PFSK-1 (cell line): ENCODE measurements around the gene KCNH8.

ENCODE experiments used
- FOXP2 ChIP-seq: optimal IDR thresholded peaks from 2 replicates; pipeline ENCODE3; 2011; ENCODE audit warnings: borderline replicate concordance, control low read depth, inconsistent platforms; ENCODE audit not compliant: insufficient read depth; ENCODE audit errors: extremely low read length, extremely low read depth
- POLR2AphosphoS5 ChIP-seq: IDR thresholded peaks from 2 replicates; pipeline ENCODE4 v1.6.1; 2012; ENCODE audit warnings: low read depth, mild to moderate bottlenecking, control low read depth, low read length, moderate library complexity
- REST ChIP-seq, 2 experiments: IDR thresholded peaks; 2 replicates each; pipeline versions ENCODE4 v1.6.1 to v1.8.0; 2011 to 2012; ENCODE audit warnings: low read depth in 2 of 2, low read length in 2 of 2, control low read depth in 1 of 2, inconsistent platforms in 1 of 2, mild to moderate bottlenecking in 1 of 2, moderate library complexity in 1 of 2; ENCODE audit not compliant: insufficient read depth in 1 of 2
- SIN3A ChIP-seq: IDR thresholded peaks from 2 replicates; pipeline ENCODE4 v1.6.1; 2012; ENCODE audit warnings: mild to moderate bottlenecking, low read length, moderate library complexity, borderline replicate concordance; ENCODE audit not compliant: insufficient read depth
- TAF1 ChIP-seq: IDR thresholded peaks from 2 replicates; pipeline ENCODE4 v1.6.1; 2012; ENCODE audit warnings: low read length, control low read depth, borderline replicate concordance; ENCODE audit not compliant: insufficient read depth

Gene KCNH8

DNA sequence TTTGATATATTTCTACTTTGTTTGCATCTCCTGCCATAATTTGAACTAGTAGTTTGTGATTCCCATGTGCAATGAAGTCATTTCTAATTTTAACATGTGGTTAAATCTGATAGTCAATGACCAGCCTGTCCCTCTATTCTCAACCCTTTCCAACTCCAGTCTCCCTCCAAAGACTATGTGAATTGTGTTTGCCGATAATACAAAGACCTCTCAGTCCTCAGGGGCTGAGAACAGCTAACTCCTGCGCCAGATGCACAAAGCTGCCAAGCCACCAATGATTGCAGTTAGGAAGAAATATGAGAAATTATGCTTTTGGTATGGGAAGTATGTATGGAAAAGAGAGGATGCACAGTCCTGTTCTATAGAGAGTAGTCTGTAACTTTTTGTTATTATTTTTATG, 54.0 kb downstream of the KCNH8 start:
- TF ChIP-seq REST (IDR thresholded peaks at IDR 0.05; ENCODE audit: insufficient read depth in 1 of 2, low read depth in 2 of 2, low read length in 2 of 2) (no peak), POLR2AphosphoS5 (no peak), FOXP2 (no peak), TAF1 (no peak), SIN3A (no peak)

DNA sequence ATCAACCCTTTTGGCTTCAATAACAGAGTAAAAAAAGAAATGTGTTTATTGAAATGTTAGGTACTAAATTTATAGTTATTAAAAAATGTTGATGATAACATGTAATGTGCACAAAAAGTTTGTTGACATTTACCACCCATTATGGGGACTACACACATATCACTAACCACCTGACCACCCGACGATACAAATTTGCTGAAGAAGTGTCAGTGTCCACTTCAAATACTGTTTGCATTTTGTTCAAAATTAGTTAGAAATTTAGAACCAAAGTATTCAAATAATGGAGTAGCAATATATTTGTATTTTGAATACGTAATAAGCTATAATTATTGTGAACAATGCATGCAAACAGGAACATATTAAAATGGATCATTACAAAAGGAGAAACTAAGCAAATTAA, 54.4 kb downstream of the KCNH8 start:
- TF ChIP-seq FOXP2: no peak
- TF ChIP-seq TAF1: no peak
- TF ChIP-seq SIN3A: no peak

- no peak for TF ChIP-seq TAF1
- no peak for TF ChIP-seq REST (IDR thresholded peaks at IDR 0.05; ENCODE audit: insufficient read depth in 1 of 2, low read depth in 2 of 2, low read length in 2 of 2)
- no peak for TF ChIP-seq SIN3A
These were observed 58.2 kb downstream of the KCNH8 start for GRCh38 chr3:19206540-19206939.

DNA sequence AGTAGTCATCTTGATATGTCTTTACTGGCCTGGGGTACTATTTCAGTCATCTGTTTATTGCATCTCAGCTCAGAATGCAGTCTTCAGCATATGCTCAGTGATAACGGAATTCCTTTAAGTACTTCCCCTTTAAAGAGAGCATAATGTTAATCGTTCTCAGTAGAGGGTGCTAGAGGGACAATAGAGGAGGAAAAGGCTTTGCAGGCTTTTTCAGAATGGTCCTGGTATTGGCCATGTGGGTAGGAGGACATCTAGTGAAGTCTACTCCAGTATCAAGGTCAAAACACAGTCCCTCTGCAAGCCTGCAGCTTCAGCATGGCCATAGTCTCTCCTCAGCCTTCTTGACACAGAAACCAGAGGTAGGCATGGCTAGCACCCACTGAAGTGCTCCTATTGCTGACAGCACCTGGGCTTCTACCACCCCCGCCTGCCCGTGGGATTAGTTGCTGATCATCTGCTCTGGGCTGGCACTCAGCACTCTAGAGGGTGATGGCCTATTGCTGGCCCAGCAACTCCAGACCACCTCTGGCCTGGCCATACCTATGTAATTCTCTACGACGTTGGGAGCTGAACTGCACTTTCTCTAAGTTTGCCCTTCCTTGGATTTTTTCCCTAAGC, 65.4 kb downstream of the KCNH8 start:
- TF ChIP-seq SIN3A (no peak), POLR2AphosphoS5 (no peak), FOXP2 (no peak), TAF1 (no peak), REST (IDR thresholded peaks at IDR 0.05; ENCODE audit: insufficient read depth in 1 of 2, low read depth in 2 of 2, low read length in 2 of 2) (no peak)

GRCh38 chr3:19215427-19215826, 67.1 kb downstream of the KCNH8 start:
- no peak for TF ChIP-seq REST (IDR thresholded peaks at IDR 0.05; ENCODE audit: insufficient read depth in 1 of 2, low read depth in 2 of 2, low read length in 2 of 2)
